Gastrocnemius medialis (tissue), 4 donors: ENCODE results near the gene RING1. TPM values are rescaled to one million over a fixed set of nuclear protein-coding genes. Genes with fewer than 3 reads are reported as not detected.

Source experiments
- ATAC-seq, 2 donors: fragments of 150-250 bp; one replicate each; pipeline ENCODE4 v1.9.1; 2016
- DNase-seq, 2 donors: peaks; one replicate each; pipeline ENCODE4 v3.0.0-alpha.2; 2019
- H3K27ac ChIP-seq, 4 donors: fragments of 200-600 bp; sonication (generic); 1 replicate in 1 of 4; 2 replicates in 3 of 4; pipeline ENCODE4 v1.5.1; 2016 to 2018; ENCODE audit warnings: mild to moderate bottlenecking in 2 of 4, moderate library complexity in 1 of 4
- H3K27me3 ChIP-seq, 3 donors: fragments of 200-600 bp; sonication (generic) in 2 of 3; 1 replicate in 1 of 3; 2 replicates in 2 of 3; pipeline versions ENCODE4 v1.5.1 to v1.6.0; 2016 to 2019; ENCODE audit warnings: mild to moderate bottlenecking in 1 of 3, moderate library complexity in 1 of 3
- H3K36me3 ChIP-seq, 2 donors: fragments of 200-600 bp; sonication (generic) in 1 of 2; one replicate each; pipeline ENCODE4 v1.5.1; 2017 to 2018
- H3K4me1 ChIP-seq, 2 donors: fragments of 200-600 bp; sonication (generic) in 1 of 2; one replicate each; pipeline ENCODE4 v1.5.1; 2016 to 2017; ENCODE audit warnings: mild to moderate bottlenecking in 2 of 2
- H3K4me3 ChIP-seq, 4 donors: fragments of 200-600 bp; sonication (generic) in 3 of 4; 1 replicate in 1 of 4; 2 replicates in 3 of 4; pipeline ENCODE4 v1.5.1; 2016 to 2019; ENCODE audit warnings: mild to moderate bottlenecking in 2 of 4
- H3K9me3 ChIP-seq, 3 donors: fragments of 200-600 bp; sonication (generic) in 2 of 3; 1 replicate in 1 of 3; 2 replicates in 2 of 3; pipeline ENCODE4 v1.5.1; 2016 to 2019
- CTCF ChIP-seq, 5 experiments: fragments of 450-650 bp in 3 of 5; fragments of 200-600 bp in 2 of 5; sonication (generic) in 2 of 5; IDR thresholded peaks in 4 of 5; conservative IDR thresholded peaks in 1 of 5; 1 replicate in 4 of 5; 2 replicates in 1 of 5; pipeline ENCODE4 v1.5.1; 2016 to 2019; ENCODE audit warnings: antibody characterized with exemption in 5 of 5, mild to moderate bottlenecking in 3 of 5, moderate library complexity in 3 of 5
- POLR2A ChIP-seq, 2 donors: fragments of 450-650 bp; IDR thresholded peaks; one replicate each; pipeline ENCODE4 v1.6.1; 2017; ENCODE audit warnings: antibody characterized with exemption in 2 of 2, mild to moderate bottlenecking in 2 of 2, moderate library complexity in 2 of 2
- in situ Hi-C, 4 donors: fragments of 200-750 bp; cut with MboI; loops; one replicate each; pipeline versions ENCODE4 v1.15.0 to v1.8.0; 2017; ENCODE audit warnings: low sequenced_read_pairs in 4 of 4
- intact Hi-C: fragments of 100-400 bp; cut with DNase I; formaldehyde crosslinking; loops from one replicate; pipeline ENCODE4 v1.15.1; 2023; ENCODE audit warnings: low total_unique reads
- total RNA-seq, 4 donors: library from RNA; depleted of rRNA; stranded (reverse); fragments of >200 nt; gene quantifications; one replicate each; pipeline versions ENCODE4 v1.1.0 to v1.2.3, GENCODE V29; 2016

The RING1 gene
- 10 to 100 TPM in 3 of 4 donors, 1 to 10 TPM in 1; 7.4 to 16.3 (median 12.1) TPM for total RNA-seq

- no peaks in the 10 kb centered on the region for H3K27me3 ChIP-seq
- ATAC-seq: peak; percentile 78 to 79
- peak within 1 kb of the TSS; percentile 93 to 99 (median 96) for H3K27ac ChIP-seq
- intact Hi-C loops (loop anchor here (1.0 to 2.0 kb wide), 3 partner anchors 8 to 64 kb away; partner anchors contain the start of genes RPS18, RXRB and SLC39A7), in situ Hi-C loops (no loop called here)
- peak within 1 kb of the TSS; percentile 79 to 92 (median 90) for H3K4me3 ChIP-seq
- peaks cover 25 to 37% of the 10 kb centered on the region in 2 donors for H3K4me1 ChIP-seq
- H3K9me3 ChIP-seq: no peaks in the 10 kb centered on the region
- DNase-seq: peak; percentile 75 to 80
- peaks cover 0 to 23% of the 10 kb centered on the region in 2 donors for H3K36me3 ChIP-seq
- TF ChIP-seq CTCF (IDR thresholded peaks at IDR 0.05 in 4 of 5, conservative IDR thresholded peaks at IDR 0.05 in 1 of 5) (no peak), POLR2A (IDR thresholded peaks at IDR 0.05) (peak; percentile 97 to 99)
Measured at GRCh38 chr6:33208091-33208967, at the start of gene RING1. TSS of gene RING1 (plus strand) at chr6:33208500. CDS start at chr6:33208823, 323 bp downstream.

GRCh38 chr6:33160096-33160495 lies 48.2 kb upstream of the RING1 start:
- TF ChIP-seq POLR2A (IDR thresholded peaks at IDR 0.05) (no peak), CTCF (IDR thresholded peaks at IDR 0.05 in 4 of 5, conservative IDR thresholded peaks at IDR 0.05 in 1 of 5) (no peak)
- ATAC-seq (no peak), DNase-seq (no peak)
- Histone ChIP-seq H3K36me3 (no peaks in the 10 kb centered on the region), H3K27ac (no peak overlapping the region), H3K9me3 (no peaks in the 10 kb centered on the region), H3K4me3 (no peak overlapping the region), H3K27me3 (no peaks in the 10 kb centered on the region), H3K4me1 (peaks cover 0 to 6% of the 10 kb centered on the region in 2 donors)
- intact Hi-C loops: loop anchor here (2.0 to 10.0 kb wide), 2 partner anchors 41 to 145 kb away; no protein-coding TSS in a partner anchor
- in situ Hi-C loops: loop anchor here in 3 of 4 donors (5.0 to 10.0 kb wide), 2 partner anchors 85 to 87 kb away; no protein-coding TSS in a partner anchor

- peaks cover 0 to 6% of the 10 kb centered on the region in 2 donors for H3K4me1 ChIP-seq
- H3K27ac ChIP-seq: peak overlapping the region in 2 of 4 donors; percentile 15 to 41
- no peaks in the 10 kb centered on the region for H3K27me3 ChIP-seq
- intact Hi-C loops (loop anchor here (1.0 to 10.0 kb wide), 4 partner anchors 36 to 146 kb away; no protein-coding TSS in a partner anchor), in situ Hi-C loops (loop anchor here in 3 of 4 donors (5.0 to 10.0 kb wide), 2 partner anchors 84 to 86 kb away; no protein-coding TSS in a partner anchor)
- TF ChIP-seq CTCF (IDR thresholded peaks at IDR 0.05 in 4 of 5, conservative IDR thresholded peaks at IDR 0.05 in 1 of 5): no peak
- TF ChIP-seq POLR2A (IDR thresholded peaks at IDR 0.05): no peak
- no peaks in the 10 kb centered on the region for H3K9me3 ChIP-seq
- no peaks in the 10 kb centered on the region for H3K36me3 ChIP-seq
- DNase-seq (no peak), ATAC-seq (peak in 1 of 2 donors; percentile 10)
- H3K4me3 ChIP-seq: peak overlapping the region in 2 of 4 donors; percentile 65 to 77
Measured at GRCh38 chr6:33160728-33161344, 47.5 kb upstream of the RING1 start.

- in situ Hi-C loops (loop anchor here in 3 of 4 donors (5.0 to 10.0 kb wide), 2 partner anchors 83 to 86 kb away; no protein-coding TSS in a partner anchor), intact Hi-C loops (loop anchor here (1.0 to 10.0 kb wide), 4 partner anchors 36 to 147 kb away; no protein-coding TSS in a partner anchor)
- Histone ChIP-seq H3K27me3 (no peaks in the 10 kb centered on the region), H3K4me1 (peaks cover 0 to 6% of the 10 kb centered on the region in 2 donors), H3K36me3 (no peaks in the 10 kb centered on the region), H3K4me3 (peak overlapping the region; percentile 52 to 77 (median 62)), H3K9me3 (no peaks in the 10 kb centered on the region), H3K27ac (peak overlapping the region in 2 of 4 donors; percentile 15 to 41)
- TF ChIP-seq POLR2A (IDR thresholded peaks at IDR 0.05) (no peak), CTCF (IDR thresholded peaks at IDR 0.05 in 4 of 5, conservative IDR thresholded peaks at IDR 0.05 in 1 of 5) (peak; percentile 76 to 97 (median 94))
- DNase-seq (peak; percentile 34 to 70), ATAC-seq (peak; percentile 88 to 94)
Measured at GRCh38 chr6:33161354-33162331, 46.7 kb upstream of the RING1 start.
